BLaER1 (cell line): ENCODE measurements around the gene MBOAT1.

Source experiments
- H3K27ac ChIP-seq: shearing (Covaris generic); formaldehyde crosslinking; 2 replicates; pipeline ENCODE4 v1.8.1; 2022
- H3K27me3 ChIP-seq: shearing (Covaris generic); formaldehyde crosslinking; 2 replicates; pipeline ENCODE4 v1.8.1; 2022
- H3K36me3 ChIP-seq: shearing (Covaris generic); formaldehyde crosslinking; 2 replicates; pipeline ENCODE4 v1.8.1; 2022
- H3K4me1 ChIP-seq: shearing (Covaris generic); formaldehyde crosslinking; 2 replicates; pipeline ENCODE4 v1.8.1; 2022
- H3K4me2 ChIP-seq: shearing (Covaris generic); formaldehyde crosslinking; 2 replicates; pipeline ENCODE4 v1.8.1; 2022
- H3K4me3 ChIP-seq: shearing (Covaris generic); formaldehyde crosslinking; 2 replicates; pipeline ENCODE4 v1.8.1; 2022
- H3K9ac ChIP-seq: shearing (Covaris generic); formaldehyde crosslinking; 2 replicates; pipeline ENCODE4 v1.8.1; 2022
- H3K9me3 ChIP-seq: shearing (Covaris generic); formaldehyde crosslinking; 2 replicates; pipeline ENCODE4 v1.8.1; 2022
- H4K20me1 ChIP-seq: shearing (Covaris generic); formaldehyde crosslinking; 2 replicates; pipeline ENCODE4 v1.8.1; 2022
- Cebpa-rat ChIP-seq: shearing (Covaris generic); IDR thresholded peaks from 2 replicates; pipeline ENCODE4 v1.8.1; 2022

MBOAT1 gene

DNA sequence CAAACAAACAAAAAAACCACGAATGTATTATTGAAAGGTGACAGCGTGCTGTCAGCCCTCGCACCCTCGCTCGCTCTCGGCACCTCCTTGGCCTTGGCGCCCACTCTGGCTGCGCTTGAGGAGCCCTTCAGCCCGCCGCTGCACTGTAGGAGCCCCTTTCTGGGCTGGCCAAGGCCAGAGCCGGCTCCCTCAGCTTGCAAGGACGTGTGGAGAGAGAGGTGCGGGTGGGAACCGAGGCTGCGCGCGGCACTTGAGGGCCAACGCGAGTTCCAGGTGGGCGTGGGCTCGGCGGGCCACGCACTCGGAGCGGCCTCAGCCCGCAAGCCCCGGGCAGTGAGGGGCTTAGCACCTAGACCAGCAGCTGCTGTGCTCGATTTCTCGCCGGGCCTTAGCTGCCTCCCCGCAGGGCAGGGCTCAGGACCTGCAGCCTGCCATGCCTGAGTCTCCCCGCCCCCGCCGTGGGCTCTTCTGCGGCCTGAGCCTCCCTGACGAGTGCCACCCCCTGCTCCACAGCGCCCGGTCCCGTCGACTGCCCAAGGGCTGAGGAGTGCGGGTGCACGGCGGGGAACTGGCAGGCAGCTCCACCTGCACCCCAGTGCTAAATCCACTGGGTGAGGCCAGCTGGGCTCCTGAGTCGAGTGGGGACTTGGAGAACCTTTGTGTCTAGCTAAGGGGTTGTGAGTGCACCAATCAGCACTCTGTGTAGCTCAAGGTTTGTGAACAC, 20.9 kb upstream of the MBOAT1 start:
- H3K27me3 ChIP-seq: no peaks in the 10 kb centered on the region
- H3K4me2 ChIP-seq: no peak overlapping the region
- H3K4me1 ChIP-seq: no peaks in the 10 kb centered on the region
- H3K4me3 ChIP-seq: no peak overlapping the region
- peaks cover 5% of the 10 kb centered on the region; the same call in 1 of the 2 replicates for H3K9me3 ChIP-seq
- no peaks in the 10 kb centered on the region for H3K36me3 ChIP-seq
- H4K20me1 ChIP-seq: no peaks in the 10 kb centered on the region
- no peak for TF ChIP-seq Cebpa-rat
- no peak overlapping the region for H3K27ac ChIP-seq
- no peak overlapping the region for H3K9ac ChIP-seq

DNA sequence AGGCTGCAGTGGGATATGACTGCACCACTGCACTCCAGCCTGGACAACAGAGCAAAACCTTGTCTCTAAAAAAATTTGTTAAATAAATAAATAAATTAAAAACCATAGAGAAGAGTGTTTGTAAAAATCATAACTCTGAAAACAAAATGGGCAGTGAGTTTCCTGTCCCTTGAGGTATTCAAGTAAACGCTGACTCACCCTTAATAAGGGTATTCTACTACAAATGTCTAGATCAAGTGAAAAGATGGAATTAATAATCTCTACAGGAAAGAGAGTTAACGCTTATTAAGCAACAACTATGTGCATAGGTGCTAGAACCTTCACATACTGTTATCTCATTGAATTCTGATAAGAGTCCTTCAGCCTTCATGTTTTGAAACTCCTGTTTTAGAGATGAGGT, 19.9 kb upstream of the MBOAT1 start:
- no peak overlapping the region for H3K27ac ChIP-seq
- H4K20me1 ChIP-seq: no peaks in the 10 kb centered on the region
- H3K36me3 ChIP-seq: no peaks in the 10 kb centered on the region
- no peak overlapping the region for H3K9ac ChIP-seq
- peaks cover 5% of the 10 kb centered on the region; the same call in 1 of the 2 replicates for H3K9me3 ChIP-seq
- no peak overlapping the region for H3K4me3 ChIP-seq
- H3K4me1 ChIP-seq: no peaks in the 10 kb centered on the region
- H3K27me3 ChIP-seq: no peaks in the 10 kb centered on the region
- no peak overlapping the region for H3K4me2 ChIP-seq
- TF ChIP-seq Cebpa-rat: no peak

DNA sequence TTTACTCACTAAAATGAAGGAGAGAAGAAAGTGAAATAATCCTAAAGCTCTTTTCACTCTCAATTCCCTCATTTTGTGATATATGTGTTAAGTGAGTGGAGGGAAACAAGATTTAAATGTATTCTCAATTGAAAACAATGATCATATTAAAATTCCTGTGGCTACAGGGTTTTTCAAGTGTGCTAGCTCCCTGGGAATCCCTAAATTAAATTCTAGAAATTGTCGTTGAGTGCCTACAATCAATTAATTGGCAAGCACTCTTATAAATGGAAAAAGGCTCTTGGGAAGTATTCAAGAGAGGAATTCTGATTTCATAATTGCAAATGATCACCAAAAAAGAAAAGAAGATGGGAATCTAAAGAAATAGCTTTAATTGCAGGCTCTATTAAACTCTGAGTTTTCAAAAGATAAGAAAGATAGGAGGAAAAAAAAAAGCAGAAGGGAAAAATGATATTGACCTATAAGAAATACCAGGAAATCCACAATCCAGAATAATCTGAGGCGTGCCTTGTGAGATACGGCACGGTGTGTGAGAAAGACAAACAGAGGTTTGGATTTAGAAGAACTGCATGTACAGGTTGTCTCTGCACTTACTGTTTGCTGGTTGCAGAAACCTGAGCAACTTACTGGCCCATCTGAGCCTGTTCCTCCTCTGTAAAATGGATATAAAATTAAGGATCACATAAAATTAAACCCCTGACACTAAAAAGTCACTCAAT, 18.3 kb upstream of the MBOAT1 start:
- Histone ChIP-seq H3K36me3 (no peaks in the 10 kb centered on the region), H3K9me3 (peaks cover 5% of the 10 kb centered on the region; the same call in 1 of the 2 replicates), H4K20me1 (no peaks in the 10 kb centered on the region), H3K27ac (no peak overlapping the region), H3K4me1 (no peaks in the 10 kb centered on the region), H3K4me3 (no peak overlapping the region), H3K4me2 (no peak overlapping the region), H3K27me3 (no peaks in the 10 kb centered on the region), H3K9ac (no peak overlapping the region)
- no peak for TF ChIP-seq Cebpa-rat

DNA sequence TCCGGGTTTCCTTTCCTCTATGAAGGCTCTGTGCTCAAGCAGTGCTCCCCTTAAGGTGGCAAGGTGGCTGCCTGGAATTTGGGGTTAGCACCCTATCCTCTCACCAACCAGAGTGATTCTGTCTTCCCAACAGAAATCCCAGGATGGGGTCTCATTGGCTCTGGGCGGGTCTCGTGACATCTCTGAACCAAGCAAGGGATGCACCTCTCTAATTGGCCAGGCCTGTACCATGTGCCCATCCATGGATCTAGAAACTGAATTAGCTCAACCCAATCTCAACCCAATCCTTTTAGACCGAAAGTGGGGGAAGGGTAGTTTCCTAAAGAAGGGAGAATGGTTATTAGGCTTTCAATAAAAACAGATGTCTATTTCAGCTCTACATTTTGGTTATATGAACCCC, 17.6 kb upstream of the MBOAT1 start:
- Histone ChIP-seq H3K27me3 (no peaks in the 10 kb centered on the region), H3K36me3 (no peaks in the 10 kb centered on the region), H3K9ac (no peak overlapping the region), H3K4me3 (no peak overlapping the region), H3K9me3 (peaks cover 5% of the 10 kb centered on the region; the same call in 1 of the 2 replicates), H3K27ac (no peak overlapping the region), H3K4me1 (no peaks in the 10 kb centered on the region), H4K20me1 (no peaks in the 10 kb centered on the region), H3K4me2 (no peak overlapping the region)
- TF ChIP-seq Cebpa-rat: no peak

DNA sequence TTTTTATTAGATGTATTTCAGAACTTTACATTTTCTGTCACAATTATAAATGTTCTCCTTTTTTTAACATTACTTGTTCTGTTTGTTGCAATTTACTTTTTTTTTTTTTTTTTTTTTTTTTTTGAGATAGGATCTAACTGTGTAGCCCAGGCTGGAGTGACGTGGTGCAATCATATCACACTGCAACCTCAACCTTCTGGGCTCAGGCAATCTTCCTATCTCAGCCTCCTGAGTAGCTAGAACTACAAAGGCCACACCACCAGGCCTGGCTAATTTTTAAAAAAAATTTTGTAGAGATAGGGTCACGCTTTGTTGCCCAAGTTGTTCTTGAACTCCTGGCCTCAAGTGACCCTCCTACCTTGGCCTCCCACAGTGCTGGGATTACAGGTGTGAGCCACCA, 15.1 kb upstream of the MBOAT1 start:
- no peak for TF ChIP-seq Cebpa-rat
- no peak overlapping the region for H3K9ac ChIP-seq
- H3K27me3 ChIP-seq: no peaks in the 10 kb centered on the region
- no peaks in the 10 kb centered on the region for H4K20me1 ChIP-seq
- no peak overlapping the region for H3K4me3 ChIP-seq
- H3K4me2 ChIP-seq: no peak overlapping the region
- H3K4me1 ChIP-seq: no peaks in the 10 kb centered on the region
- no peaks in the 10 kb centered on the region for H3K9me3 ChIP-seq
- no peaks in the 10 kb centered on the region for H3K36me3 ChIP-seq
- H3K27ac ChIP-seq: no peak overlapping the region

DNA sequence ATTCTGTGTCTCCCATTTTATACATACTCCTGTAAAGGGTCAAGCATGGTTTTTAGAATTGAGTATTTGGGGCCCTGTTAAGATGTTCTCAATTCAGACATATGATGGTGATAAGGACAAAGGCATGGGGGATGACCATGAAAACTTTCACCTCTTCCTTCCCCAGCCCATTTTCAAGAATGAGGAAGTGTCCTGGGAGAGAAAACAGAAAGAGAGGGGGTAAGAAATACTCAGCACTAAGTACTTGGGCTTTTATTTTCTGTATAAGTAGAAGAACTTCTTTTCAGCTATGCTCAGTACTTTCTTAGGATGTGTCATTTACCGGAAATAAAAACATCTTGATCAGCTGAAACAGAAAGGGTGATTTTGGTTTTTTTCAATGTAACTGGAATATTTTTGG, 10.9 kb upstream of the MBOAT1 start:
- Histone ChIP-seq H3K4me1 (no peaks in the 10 kb centered on the region), H3K9ac (no peak overlapping the region), H3K9me3 (no peaks in the 10 kb centered on the region), H3K36me3 (no peaks in the 10 kb centered on the region), H4K20me1 (no peaks in the 10 kb centered on the region), H3K27me3 (no peaks in the 10 kb centered on the region), H3K4me3 (no peak overlapping the region), H3K27ac (no peak overlapping the region), H3K4me2 (no peak overlapping the region)
- no peak for TF ChIP-seq Cebpa-rat

DNA sequence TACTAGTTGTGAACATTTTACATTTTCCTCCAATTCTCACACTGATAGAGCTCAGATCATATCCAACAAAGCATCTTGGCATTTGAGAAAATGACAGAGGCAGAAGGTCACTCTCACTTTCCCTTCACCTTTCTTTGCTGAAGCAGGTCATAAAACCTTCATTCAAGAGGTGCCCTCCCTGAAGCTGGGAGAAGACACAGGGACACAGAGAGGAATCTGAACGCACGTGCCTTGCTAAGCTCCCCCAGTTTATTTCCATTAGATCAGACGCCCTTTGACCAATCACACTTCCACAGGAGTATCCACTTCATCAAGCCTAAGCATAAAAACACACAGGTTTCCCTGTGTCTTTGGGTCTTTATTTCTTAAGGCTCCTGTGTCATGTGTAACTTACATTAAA, 9.2 kb upstream of the MBOAT1 start:
- Histone ChIP-seq H3K36me3 (no peaks in the 10 kb centered on the region), H3K27ac (no peak overlapping the region), H4K20me1 (no peaks in the 10 kb centered on the region), H3K4me2 (no peak overlapping the region), H3K27me3 (no peaks in the 10 kb centered on the region), H3K4me3 (no peak overlapping the region), H3K9ac (no peak overlapping the region), H3K4me1 (no peaks in the 10 kb centered on the region), H3K9me3 (no peaks in the 10 kb centered on the region)
- TF ChIP-seq Cebpa-rat: no peak

DNA sequence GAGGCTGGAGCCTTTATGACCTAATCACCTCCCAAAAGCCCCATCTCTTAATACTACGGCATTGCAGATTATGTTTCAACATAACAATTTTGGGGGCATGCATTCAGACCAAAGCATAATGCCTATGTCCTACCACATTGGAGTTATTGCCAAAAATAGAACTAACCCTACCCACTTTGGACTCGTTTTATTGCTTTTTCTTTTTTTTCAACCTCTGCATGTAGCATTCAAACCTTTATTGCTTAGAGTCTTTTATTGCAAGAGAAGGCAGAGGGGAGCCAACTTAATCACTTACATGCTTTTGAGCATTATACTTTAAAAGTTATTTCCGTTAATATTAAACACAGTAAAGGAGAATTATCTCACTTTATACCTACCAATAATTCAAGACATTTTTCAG, 8.1 kb upstream of the MBOAT1 start:
- no peak for TF ChIP-seq Cebpa-rat
- Histone ChIP-seq H3K4me2 (no peak overlapping the region), H3K4me3 (no peak overlapping the region), H3K9ac (no peak overlapping the region), H3K9me3 (no peaks in the 10 kb centered on the region), H3K36me3 (no peaks in the 10 kb centered on the region), H3K27me3 (no peaks in the 10 kb centered on the region), H4K20me1 (no peaks in the 10 kb centered on the region), H3K4me1 (no peaks in the 10 kb centered on the region), H3K27ac (no peak overlapping the region)

DNA sequence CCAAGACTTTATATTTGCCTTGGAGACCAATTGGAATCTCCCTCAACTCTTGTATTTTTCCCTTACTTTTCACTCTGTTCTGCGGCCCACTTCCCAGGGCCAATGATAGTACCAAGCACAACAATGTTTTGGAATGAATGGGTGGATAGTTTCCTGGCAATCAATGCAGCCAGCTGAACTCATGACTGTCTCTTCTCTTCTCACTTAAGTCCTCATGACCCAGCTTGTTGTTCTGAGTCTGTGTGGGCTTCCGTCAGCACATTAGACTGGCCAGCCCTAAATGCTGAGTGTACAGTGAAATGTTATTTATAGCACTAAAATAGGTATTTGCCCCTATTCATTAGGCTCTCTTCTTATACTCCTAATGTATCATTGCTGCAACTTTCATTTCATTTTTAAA, 5.6 kb upstream of the MBOAT1 start:
- H3K4me2 ChIP-seq: no peak overlapping the region
- no peak overlapping the region for H3K27ac ChIP-seq
- no peak overlapping the region for H3K4me3 ChIP-seq
- no peak overlapping the region for H3K9ac ChIP-seq
- no peaks in the 10 kb centered on the region for H3K9me3 ChIP-seq
- no peaks in the 10 kb centered on the region for H4K20me1 ChIP-seq
- H3K4me1 ChIP-seq: peaks cover 15% of the 10 kb centered on the region
- TF ChIP-seq Cebpa-rat: no peak
- no peaks in the 10 kb centered on the region for H3K27me3 ChIP-seq
- H3K36me3 ChIP-seq: no peaks in the 10 kb centered on the region

DNA sequence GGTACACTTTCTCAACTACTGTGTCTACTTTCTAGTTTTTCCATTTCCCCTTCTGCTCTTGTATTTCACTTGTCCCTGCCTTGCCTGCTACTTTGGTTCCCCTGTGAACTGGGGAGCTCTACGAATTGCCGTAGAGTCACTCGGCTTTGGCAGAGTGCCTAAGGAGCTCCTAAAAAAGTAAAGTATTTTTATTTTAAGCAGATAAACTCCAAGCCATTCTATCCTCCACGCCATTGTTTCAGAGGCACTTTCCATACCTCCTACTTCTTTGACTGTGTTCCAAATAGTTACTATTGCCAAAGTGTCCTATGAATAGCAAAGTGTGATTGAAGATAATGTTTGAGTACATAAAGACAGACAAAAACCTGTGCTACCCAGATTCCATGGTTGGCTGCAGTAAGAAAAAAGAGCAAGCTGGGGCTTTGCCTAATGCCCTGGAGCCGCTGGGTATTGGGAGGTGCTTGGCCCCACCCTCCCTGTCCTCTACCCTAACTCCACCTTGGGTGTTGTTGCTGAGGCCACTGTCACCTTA, 5.1 kb upstream of the MBOAT1 start:
- no peak overlapping the region for H3K4me3 ChIP-seq
- H4K20me1 ChIP-seq: no peaks in the 10 kb centered on the region
- H3K4me1 ChIP-seq: peaks cover 16% of the 10 kb centered on the region
- H3K27ac ChIP-seq: no peak overlapping the region
- TF ChIP-seq Cebpa-rat: no peak
- no peak overlapping the region for H3K9ac ChIP-seq
- H3K4me2 ChIP-seq: no peak overlapping the region
- no peaks in the 10 kb centered on the region for H3K9me3 ChIP-seq
- no peaks in the 10 kb centered on the region for H3K36me3 ChIP-seq
- no peaks in the 10 kb centered on the region for H3K27me3 ChIP-seq
